Bone marrow (tissue), 2 donors: ENCODE data around the gene COL11A2.

Experiments used
- DNase-seq, 2 donors: peaks; one replicate each; lab custom pipeline; 2025; lab: John Stamatoyannopoulos, UW

The COL11A2 gene

GRCh38 chr6:33171880-33172687 lies 20.2 kb downstream of the COL11A2 start:
- no peak for DNase-seq

GRCh38 chr6:33171016-33171879 lies 21.0 kb downstream of the COL11A2 start:
- no peak for DNase-seq

GRCh38 chr6:33170176-33171015 lies 21.9 kb downstream of the COL11A2 start:
- no peak for DNase-seq

- no peak for DNase-seq
Observed at GRCh38 chr6:33169291-33170175, 22.7 kb downstream of the COL11A2 start.

- no peak for DNase-seq
Observed at GRCh38 chr6:33168639-33169038, 23.6 kb downstream of the COL11A2 start.

GRCh38 chr6:33168284-33168601 lies 24.0 kb downstream of the COL11A2 start:
- DNase-seq = no peak

- no peak for DNase-seq
Observed at GRCh38 chr6:33167374-33168283, 24.6 kb downstream of the COL11A2 start.

GRCh38 chr6:33166811-33167210 lies 25.5 kb downstream of the COL11A2 start:
- no peak for DNase-seq

- no peak for DNase-seq
Observed at GRCh38 chr6:33166363-33166762, 25.9 kb downstream of the COL11A2 start.

- DNase-seq = no peak
Observed at GRCh38 chr6:33165581-33166258, 26.5 kb downstream of the COL11A2 start.

GRCh38 chr6:33164665-33165373 lies 27.4 kb downstream of the COL11A2 start:
- DNase-seq = no peak

- DNase-seq = no peak
Observed at GRCh38 chr6:33164176-33164575, 28.1 kb downstream of the COL11A2 start.

- DNase-seq = no peak
Observed at GRCh38 chr6:33163540-33163939, 28.7 kb downstream of the COL11A2 start.

- peak; percentile 33 to 52 for DNase-seq
Observed at GRCh38 chr6:33161354-33162331, 30.6 kb downstream of the COL11A2 start.

- DNase-seq = no peak
Observed at GRCh38 chr6:33160728-33161344, 31.4 kb downstream of the COL11A2 start.

GRCh38 chr6:33160096-33160495 lies 32.2 kb downstream of the COL11A2 start:
- DNase-seq = no peak

- no peak for DNase-seq
Observed at GRCh38 chr6:33156964-33157363, 35.3 kb downstream of the COL11A2 start.
